ENCODE measurements around the gene FAM221B.

GRCh38 chr9:35790025-35790384 lies 38.5 kb downstream of the FAM221B start:
- no peak for TF ChIP-seq CTCF (IDR thresholded peaks at IDR 0.05 in 4 of 5, conservative IDR thresholded peaks at IDR 0.05 in 1 of 5)
- no peak for TF ChIP-seq POLR2A (IDR thresholded peaks at IDR 0.05)
